ENCODE measurements around the gene CDK6. TPM values are rescaled to one million over a fixed set of nuclear protein-coding genes. Genes with fewer than 3 reads are reported as not detected.

CDK6 gene
- total RNA-seq, 4 donors from 2014 or later: 19.7 to 51.1 (median 33.8) TPM

GRCh38 chr7:92755680-92756079, 80.7 kb downstream of the CDK6 start:
- no peaks in the 10 kb centered on the region for H3K36me3 ChIP-seq
- TF ChIP-seq CTCF (IDR thresholded peaks at IDR 0.05) (no peak), POLR2AphosphoS5 (IDR thresholded peaks at IDR 0.05) (no peak), POLR2A (IDR thresholded peaks at IDR 0.05) (no peak), EP300 (IDR thresholded peaks at IDR 0.05) (no peak)
- ATAC-seq: no peak
- no peaks in the 10 kb centered on the region for H3K9me3 ChIP-seq
- no peak overlapping the region for H3K27ac ChIP-seq
- H3K4me1 ChIP-seq: peaks cover 0 to 15% (median 6%) of the 10 kb centered on the region in 3 donors
- 70% methylated on average over 3 to 4 of the region's 4 CpGs for WGBS, 2 donors (ENCODE audit: low coverage in 1 of 2)
- no peaks in the 10 kb centered on the region for H3K27me3 ChIP-seq
- H3K4me3 ChIP-seq: no peak overlapping the region

DNA sequence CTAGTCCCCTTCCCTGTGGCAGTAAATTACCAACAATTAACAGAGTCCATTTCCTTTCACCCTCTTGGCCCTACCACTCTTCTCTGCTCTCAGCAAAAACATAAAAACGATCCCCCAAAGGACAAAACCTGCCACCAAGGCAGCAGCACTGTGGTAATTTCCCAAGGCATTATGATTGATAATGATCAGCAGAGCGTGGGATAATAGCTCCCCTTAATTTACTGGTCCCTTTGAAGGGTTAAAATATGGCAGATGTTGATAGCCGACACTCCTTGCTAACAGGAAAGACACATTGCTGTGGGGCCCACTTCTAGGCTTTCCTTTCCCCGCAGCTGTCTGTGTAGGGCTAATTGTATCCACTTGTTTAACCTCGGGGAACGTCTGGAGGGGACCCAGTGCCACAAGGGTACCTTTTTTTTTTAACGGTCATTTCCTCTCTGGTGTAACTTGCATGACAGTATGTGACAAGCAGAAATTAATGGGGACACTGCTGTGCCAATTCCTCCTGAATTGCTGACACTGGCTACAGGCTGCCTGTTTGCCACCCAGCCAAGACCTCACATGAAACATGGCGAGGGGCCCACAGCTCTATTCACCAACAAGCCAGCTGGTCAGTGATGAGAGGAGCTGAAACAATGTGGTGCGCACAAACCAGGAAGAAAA, 81.3 kb downstream of the CDK6 start:
- Histone ChIP-seq H3K4me3 (no peak overlapping the region), H3K9me3 (no peaks in the 10 kb centered on the region), H3K36me3 (no peaks in the 10 kb centered on the region), H3K27ac (no peak overlapping the region), H3K4me1 (peaks cover 0 to 15% (median 6%) of the 10 kb centered on the region in 3 donors), H3K27me3 (no peaks in the 10 kb centered on the region)
- WGBS, 2 donors (ENCODE audit: low coverage in 1 of 2): 62 to 86% methylated on average over 2 to 3 of the region's 9 CpGs
- no peak for ATAC-seq
- TF ChIP-seq EP300 (IDR thresholded peaks at IDR 0.05) (no peak), CTCF (IDR thresholded peaks at IDR 0.05) (no peak), POLR2A (IDR thresholded peaks at IDR 0.05) (no peak), POLR2AphosphoS5 (IDR thresholded peaks at IDR 0.05) (no peak)

DNA sequence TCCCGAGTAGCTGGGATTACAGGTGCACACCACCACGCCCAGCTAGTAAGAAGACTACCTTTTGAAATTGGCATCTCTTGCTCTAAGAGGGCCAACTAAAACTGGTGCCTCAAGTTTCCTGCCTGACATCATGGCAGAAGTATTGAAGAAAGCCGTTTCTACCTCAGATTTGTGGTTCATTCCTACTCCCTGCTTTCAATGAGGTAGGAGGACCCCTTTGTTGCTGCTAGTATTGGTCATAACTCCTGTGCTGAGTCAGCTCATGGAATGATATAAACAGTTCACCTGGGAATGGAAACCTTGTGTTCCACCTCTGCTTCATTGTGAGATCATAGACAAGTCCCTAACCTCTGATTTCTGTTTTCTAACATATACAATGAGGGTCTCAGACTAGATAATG, 82.8 kb downstream of the CDK6 start:
- Histone ChIP-seq H3K4me1 (peaks cover 0 to 14% (median 6%) of the 10 kb centered on the region in 3 donors), H3K27ac (no peak overlapping the region), H3K4me3 (no peak overlapping the region), H3K36me3 (no peaks in the 10 kb centered on the region), H3K9me3 (no peaks in the 10 kb centered on the region), H3K27me3 (no peaks in the 10 kb centered on the region)
- 83 to 93% methylated on average over 2 to 3 of the region's 3 CpGs for WGBS, 2 donors (ENCODE audit: low coverage in 1 of 2)
- TF ChIP-seq POLR2AphosphoS5 (IDR thresholded peaks at IDR 0.05) (no peak), POLR2A (IDR thresholded peaks at IDR 0.05) (no peak), CTCF (IDR thresholded peaks at IDR 0.05) (no peak), EP300 (IDR thresholded peaks at IDR 0.05) (no peak)
- no peak for ATAC-seq

DNA sequence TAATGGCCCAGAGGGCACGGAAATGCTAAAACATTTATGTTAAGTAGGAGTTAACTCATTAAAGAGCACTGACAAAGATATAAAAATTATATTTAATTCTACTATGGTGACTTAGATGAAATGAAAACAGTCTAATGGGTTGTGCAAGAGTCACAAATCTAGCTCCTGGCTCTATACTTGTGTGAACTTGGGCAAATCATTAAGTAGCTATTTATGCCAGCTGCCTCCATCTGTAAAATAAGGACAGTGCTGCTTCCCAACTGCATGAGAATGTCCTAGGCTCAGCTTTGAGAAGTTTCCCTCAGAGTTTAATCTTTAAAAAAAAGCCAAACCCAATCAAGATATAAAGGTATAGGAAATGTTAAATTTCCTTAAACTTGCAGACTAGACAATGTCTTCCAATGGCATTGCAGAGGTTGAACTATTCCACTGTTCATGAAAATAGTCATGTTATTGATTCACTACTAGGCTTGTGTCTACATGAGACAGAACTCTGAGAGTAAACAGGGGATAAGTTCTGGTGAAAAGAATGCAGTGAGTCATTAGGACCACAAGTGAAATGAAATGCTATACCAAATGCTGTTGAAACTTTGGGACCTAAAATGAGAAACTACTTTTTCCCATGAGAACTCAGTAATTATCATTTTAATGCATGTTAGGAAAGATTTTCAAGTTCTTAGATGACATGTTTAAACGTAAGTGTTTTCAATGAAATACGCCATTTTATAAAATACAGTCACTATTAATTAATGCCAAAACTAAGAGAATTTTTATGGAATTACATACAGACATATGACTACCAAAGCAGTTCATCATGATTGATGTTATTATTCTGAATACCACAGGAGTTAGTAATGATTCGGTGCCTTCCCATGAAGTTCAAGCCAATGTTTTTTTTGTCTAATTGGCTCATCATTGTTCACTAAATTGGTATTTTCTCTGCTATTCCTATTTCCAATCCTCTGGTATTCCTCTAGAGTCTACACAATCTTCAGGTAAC, 84.2 kb downstream of the CDK6 start:
- 64 to 79% methylated on average over 4 of the region's 4 CpGs for WGBS, 2 donors (ENCODE audit: low coverage in 1 of 2)
- Histone ChIP-seq H3K27ac (no peak overlapping the region), H3K4me3 (no peak overlapping the region), H3K9me3 (no peaks in the 10 kb centered on the region), H3K27me3 (no peaks in the 10 kb centered on the region), H3K4me1 (peaks cover 0 to 14% (median 6%) of the 10 kb centered on the region in 3 donors), H3K36me3 (no peaks in the 10 kb centered on the region)
- ATAC-seq: no peak
- TF ChIP-seq POLR2AphosphoS5 (IDR thresholded peaks at IDR 0.05) (no peak), POLR2A (IDR thresholded peaks at IDR 0.05) (no peak), EP300 (IDR thresholded peaks at IDR 0.05) (no peak), CTCF (IDR thresholded peaks at IDR 0.05) (no peak)

Measured in gastroesophageal sphincter (tissue), 4 donors.